HG03469 (cell line): ENCODE results near the gene CEACAM18.
"Not testable (repeated sequence)": the region's sequence is repeated elsewhere in the genome, so short reads cannot be mapped to it uniquely, and the experiment has no call there.

Experiments
- ATAC-seq: cut with Tn5 transposase; IDR thresholded peaks from one replicate; pipeline ENCODE4 v1.9.1; 2021; ENCODE audit warnings: mild to moderate bottlenecking, moderate library complexity, moderate number of reproducible peaks; ENCODE audit not compliant: unreplicated experiment

Gene CEACAM18

GRCh38 chr19:51489113-51489512 is 10.8 kb downstream of the CEACAM18 start:
- no peak for ATAC-seq

- ATAC-seq, result no peak
These were observed 12.3 kb downstream of the CEACAM18 start for GRCh38 chr19:51490676-51491075.

GRCh38 chr19:51491586-51491985 is 13.2 kb downstream of the CEACAM18 start:
- ATAC-seq, result no peak

- ATAC-seq, result no peak
These were observed 15.4 kb downstream of the CEACAM18 start for GRCh38 chr19:51493776-51494175.

- ATAC-seq, result no peak
These were observed 19.3 kb downstream of the CEACAM18 start for GRCh38 chr19:51497666-51498065.

- not testable (repeated sequence) for ATAC-seq
These were observed 22.6 kb downstream of the CEACAM18 start for GRCh38 chr19:51500931-51501330.

- ATAC-seq, result no peak
These were observed 23.4 kb downstream of the CEACAM18 start, which contains the start of gene SIGLEC12 for GRCh38 chr19:51501594-51502263. TSS of gene SIGLEC12 (minus strand) at chr19:51501800. CDS start at chr19:51501733, 67 bp downstream.

- ATAC-seq, result no peak
These were observed 25.0 kb downstream of the CEACAM18 start for GRCh38 chr19:51503286-51503817.

- no peak for ATAC-seq
These were observed 25.6 kb downstream of the CEACAM18 start for GRCh38 chr19:51503896-51504295.

GRCh38 chr19:51505904-51506303 is 27.6 kb downstream of the CEACAM18 start:
- no peak for ATAC-seq

GRCh38 chr19:51507192-51507591 is 28.9 kb downstream of the CEACAM18 start:
- no peak for ATAC-seq

GRCh38 chr19:51507640-51508058 is 29.3 kb downstream of the CEACAM18 start:
- no peak for ATAC-seq

- no peak for ATAC-seq
These were observed 29.9 kb downstream of the CEACAM18 start for GRCh38 chr19:51508059-51508733.

- no peak for ATAC-seq
These were observed 31.7 kb downstream of the CEACAM18 start for GRCh38 chr19:51509823-51510660.

GRCh38 chr19:51511353-51511752 is 33.0 kb downstream of the CEACAM18 start:
- ATAC-seq, result no peak

- ATAC-seq, result no peak
These were observed 35.6 kb downstream of the CEACAM18 start for GRCh38 chr19:51513968-51514367.

GRCh38 chr19:51514866-51515481 is 36.6 kb downstream of the CEACAM18 start:
- ATAC-seq, result no peak

- no peak for ATAC-seq
These were observed 42.4 kb downstream of the CEACAM18 start for GRCh38 chr19:51520728-51521127.

GRCh38 chr19:51521357-51521756 is 43.0 kb downstream of the CEACAM18 start:
- ATAC-seq, result no peak

GRCh38 chr19:51521781-51522180 is 43.4 kb downstream of the CEACAM18 start:
- ATAC-seq, result no peak
